ENCODE measurements around the gene RAD9A. TPM values are rescaled to one million over a fixed set of nuclear protein-coding genes. Genes with fewer than 3 reads are reported as not detected.

The RAD9A gene
- total and polyA plus RNA-seq, 2 of the 4 experiments (the other 2 are of a cell fraction): 2.0 to 10.3 TPM

DNA sequence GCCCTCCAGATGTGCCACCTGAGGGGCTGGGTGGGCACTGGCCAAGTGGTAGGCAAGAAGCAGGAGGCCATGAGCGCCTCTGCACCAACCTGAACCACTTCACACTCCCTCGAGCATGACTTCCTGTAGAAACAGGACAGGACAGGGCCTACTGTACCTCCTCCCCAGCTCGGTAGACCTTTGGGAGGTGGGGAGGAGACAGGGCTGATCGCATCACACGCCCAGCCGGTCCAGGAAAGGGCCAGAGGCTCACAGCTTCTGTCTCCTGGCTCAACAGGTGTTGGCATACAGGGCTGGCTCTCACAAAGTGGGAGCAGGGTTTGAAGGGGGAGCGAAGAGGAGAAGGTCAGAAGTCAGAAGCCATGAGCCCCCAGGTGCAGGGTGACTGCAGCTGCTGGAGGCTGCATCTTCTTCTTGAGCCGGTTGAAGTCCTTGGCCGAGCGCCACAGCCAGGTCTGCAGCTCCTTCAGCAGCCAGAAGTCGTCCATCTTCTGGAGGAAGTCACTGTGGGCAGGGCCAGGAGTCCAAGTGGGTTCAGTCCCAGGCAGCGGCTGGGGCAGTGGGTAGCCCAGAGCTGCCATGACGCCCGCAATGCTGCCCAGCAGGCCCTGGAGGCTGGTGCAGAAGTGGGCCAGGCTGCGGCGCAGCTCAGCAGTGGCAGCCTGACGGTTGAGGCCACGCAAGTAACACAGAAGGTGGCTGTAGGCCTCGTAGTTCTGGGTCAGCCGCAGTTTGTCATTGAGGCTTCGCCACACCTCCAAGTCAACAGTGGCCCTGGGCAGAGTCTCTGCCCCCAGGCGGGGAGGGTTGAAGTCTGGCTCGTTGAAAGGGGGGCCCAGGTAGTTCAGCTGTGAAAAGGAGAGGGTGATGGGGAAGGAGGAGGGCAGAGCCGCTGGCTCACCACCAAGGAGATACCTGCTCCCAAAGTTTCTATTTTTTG lies 26.7 kb upstream of the RAD9A start:
- H3K4me1 ChIP-seq (ENCODE audit: control insufficient read depth, insufficient read depth, low read length): peaks cover 36% of the 10 kb centered on the region
- H2BK15ac ChIP-seq (ENCODE audit: low read depth, low read length): no peak overlapping the region
- peaks cover 47% of the 10 kb centered on the region for H4K20me1 ChIP-seq (ENCODE audit: insufficient read depth, low read length)
- ATAC-seq (ENCODE audit: low read depth) (no peak), DNase-seq (no peak)
- no peak overlapping the region for H3K4ac ChIP-seq (ENCODE audit: low read depth, low read length)
- no peak overlapping the region for H3K14ac ChIP-seq (replicated peaks; ENCODE audit: low read depth, low read length)
- no peak overlapping the region for H3K4me2 ChIP-seq (ENCODE audit: low read depth, low read length)
- H4K5ac ChIP-seq (ENCODE audit: low read depth, low read length): no peak overlapping the region
- in situ Hi-C loops (cut with MboI; ENCODE audit: low sequenced_read_pairs): no loop called here
- no peak overlapping the region for H3K4me3 ChIP-seq (ENCODE audit: insufficient read depth, low read depth, low read length)
- H2BK20ac ChIP-seq (ENCODE audit: low read depth, low read length): no peak overlapping the region
- intact Hi-C loops (cut with micrococcal nuclease): no loop called here
- peaks cover 8 to 62% of the 10 kb centered on the region in 2 experiments; a peak in 3 of 4 replicates for H3K79me1 ChIP-seq (ENCODE audit: low read depth in 1 of 2, low read length in 2 of 2)
- no peak overlapping the region for H3K9ac ChIP-seq (ENCODE audit: low read depth, low read length)
- no TSS peak for BruUV-seq (replicated peaks)
- H3K23ac ChIP-seq (ENCODE audit: low read depth, low read length): no peak overlapping the region
- H3K27ac ChIP-seq (ENCODE audit: insufficient read depth, low read length): no peak overlapping the region
- CTCF ChIA-PET: no interaction called here
- no peak overlapping the region for H4K8ac ChIP-seq (ENCODE audit: low read depth in 2 of 2, low read length in 2 of 2)
- no peak overlapping the region for H2AFZ ChIP-seq (replicated peaks; ENCODE audit: low read length, poor library complexity)
- no peaks in the 10 kb centered on the region for H3K9me3 ChIP-seq (ENCODE audit: control insufficient read depth, insufficient read depth, low read length)
- POLR2A ChIA-PET (ENCODE audit: unreplicated experiment): no interaction called here
- no peak overlapping the region for H2AK5ac ChIP-seq (ENCODE audit: low read depth, low read length)
- WGBS, 2 experiments (ENCODE audit: extremely low coverage in 2 of 2, insufficient read length in 1 of 2): 81% methylated on average over 14 of the region's 24 CpGs; no CpG with 5 or more reads in 1 of the 2 experiments
- H3K56ac ChIP-seq (ENCODE audit: extremely low read depth, insufficient read depth, low read length): no peak overlapping the region
- dilution Hi-C loops (cut with HindIII; ENCODE audit: low sequenced_read_pairs, unreplicated experiment): no loop called here
- H3K36me3 ChIP-seq (ENCODE audit: control insufficient read depth, insufficient read depth, low read length): peaks cover 26% of the 10 kb centered on the region
- no peak overlapping the region for H2BK120ac ChIP-seq (ENCODE audit: low read depth, low read length)
- H3K27me3 ChIP-seq (ENCODE audit: control insufficient read depth, insufficient read depth, low read length): no peaks in the 10 kb centered on the region
- peaks cover 36% of the 10 kb centered on the region for H3K9me1 ChIP-seq (ENCODE audit: insufficient read depth, low read length)
- H3K18ac ChIP-seq (ENCODE audit: low read depth, low read length): no peak overlapping the region
- no peak overlapping the region for H4K91ac ChIP-seq (ENCODE audit: insufficient read depth, low read depth, low read length)
- no peak overlapping the region for H2AK9ac ChIP-seq (replicated peaks; ENCODE audit: low read depth, low read length, poor library complexity)
- H2BK5ac ChIP-seq (ENCODE audit: low read depth, low read length, poor library complexity, severe bottlenecking): no peak overlapping the region
- TF ChIP-seq MXI1 (IDR thresholded peaks at IDR 0.05; ENCODE audit: borderline replicate concordance, low read depth, low read length): no peak
- no peak for TF ChIP-seq POLR2A (IDR thresholded peaks at IDR 0.05; ENCODE audit: low read depth, low read length)
- no peak for TF ChIP-seq FOS (IDR thresholded peaks at IDR 0.05; ENCODE audit: low read depth, low read length)
- TF ChIP-seq NFE2L2 (IDR thresholded peaks at IDR 0.05; ENCODE audit: low read depth, low read length): no peak
- TF ChIP-seq RCOR1 (IDR thresholded peaks at IDR 0.05; ENCODE audit: insufficient replicate concordance, low read length): no peak
- TF ChIP-seq RFX5 (IDR thresholded peaks at IDR 0.05; ENCODE audit: low read depth, low read length): no peak
- no peak for TF ChIP-seq CEBPB (IDR thresholded peaks at IDR 0.05; ENCODE audit: low read depth, low read length)
- TF ChIP-seq RAD21 (IDR thresholded peaks at IDR 0.05; ENCODE audit: low read length): no peak
- no peak for TF ChIP-seq MAFK (IDR thresholded peaks at IDR 0.05; ENCODE audit: low read depth, low read length)
- TF ChIP-seq, protein P1, sequence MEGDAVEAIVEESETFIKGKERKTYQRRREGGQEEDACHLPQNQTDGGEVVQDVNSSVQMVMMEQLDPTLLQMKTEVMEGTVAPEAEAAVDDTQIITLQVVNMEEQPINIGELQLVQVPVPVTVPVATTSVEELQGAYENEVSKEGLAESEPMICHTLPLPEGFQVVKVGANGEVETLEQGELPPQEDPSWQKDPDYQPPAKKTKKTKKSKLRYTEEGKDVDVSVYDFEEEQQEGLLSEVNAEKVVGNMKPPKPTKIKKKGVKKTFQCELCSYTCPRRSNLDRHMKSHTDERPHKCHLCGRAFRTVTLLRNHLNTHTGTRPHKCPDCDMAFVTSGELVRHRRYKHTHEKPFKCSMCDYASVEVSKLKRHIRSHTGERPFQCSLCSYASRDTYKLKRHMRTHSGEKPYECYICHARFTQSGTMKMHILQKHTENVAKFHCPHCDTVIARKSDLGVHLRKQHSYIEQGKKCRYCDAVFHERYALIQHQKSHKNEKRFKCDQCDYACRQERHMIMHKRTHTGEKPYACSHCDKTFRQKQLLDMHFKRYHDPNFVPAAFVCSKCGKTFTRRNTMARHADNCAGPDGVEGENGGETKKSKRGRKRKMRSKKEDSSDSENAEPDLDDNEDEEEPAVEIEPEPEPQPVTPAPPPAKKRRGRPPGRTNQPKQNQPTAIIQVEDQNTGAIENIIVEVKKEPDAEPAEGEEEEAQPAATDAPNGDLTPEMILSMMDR (conservative IDR thresholded peaks at IDR 0.05; ENCODE audit: low read depth, low read length): no peak
- TF ChIP-seq, protein P2, sequence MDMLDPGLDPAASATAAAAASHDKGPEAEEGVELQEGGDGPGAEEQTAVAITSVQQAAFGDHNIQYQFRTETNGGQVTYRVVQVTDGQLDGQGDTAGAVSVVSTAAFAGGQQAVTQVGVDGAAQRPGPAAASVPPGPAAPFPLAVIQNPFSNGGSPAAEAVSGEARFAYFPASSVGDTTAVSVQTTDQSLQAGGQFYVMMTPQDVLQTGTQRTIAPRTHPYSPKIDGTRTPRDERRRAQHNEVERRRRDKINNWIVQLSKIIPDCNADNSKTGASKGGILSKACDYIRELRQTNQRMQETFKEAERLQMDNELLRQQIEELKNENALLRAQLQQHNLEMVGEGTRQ (IDR thresholded peaks at IDR 0.05; ENCODE audit: low read depth, low read length): no peak
- no peak for TF ChIP-seq SMC3 (IDR thresholded peaks at IDR 0.05; ENCODE audit: low read depth, low read length)
- TF ChIP-seq BHLHE40 (IDR thresholded peaks at IDR 0.05; ENCODE audit: low read depth, low read length): no peak
- TF ChIP-seq, protein P3, sequence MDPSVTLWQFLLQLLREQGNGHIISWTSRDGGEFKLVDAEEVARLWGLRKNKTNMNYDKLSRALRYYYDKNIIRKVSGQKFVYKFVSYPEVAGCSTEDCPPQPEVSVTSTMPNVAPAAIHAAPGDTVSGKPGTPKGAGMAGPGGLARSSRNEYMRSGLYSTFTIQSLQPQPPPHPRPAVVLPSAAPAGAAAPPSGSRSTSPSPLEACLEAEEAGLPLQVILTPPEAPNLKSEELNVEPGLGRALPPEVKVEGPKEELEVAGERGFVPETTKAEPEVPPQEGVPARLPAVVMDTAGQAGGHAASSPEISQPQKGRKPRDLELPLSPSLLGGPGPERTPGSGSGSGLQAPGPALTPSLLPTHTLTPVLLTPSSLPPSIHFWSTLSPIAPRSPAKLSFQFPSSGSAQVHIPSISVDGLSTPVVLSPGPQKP (IDR thresholded peaks at IDR 0.05; ENCODE audit: borderline replicate concordance, low read depth, low read length): no peak
- TF ChIP-seq MAZ (IDR thresholded peaks at IDR 0.05; ENCODE audit: borderline replicate concordance, low read depth, low read length): no peak
